Esophagus (tissue), 2 donors: ENCODE data around the gene KCNJ11. TPM values are rescaled to one million over a fixed set of nuclear protein-coding genes. Genes with fewer than 3 reads are reported as not detected.

ENCODE experiments used
- H3K27ac ChIP-seq, 2 donors: one replicate each; pipeline ENCODE4 v1.5.1; 2013; ENCODE audit warnings: low read depth in 2 of 2, mild to moderate bottlenecking in 2 of 2, inconsistent platforms in 1 of 2, low read length in 1 of 2, moderate library complexity in 1 of 2
- H3K27me3 ChIP-seq, 2 donors: one replicate each; pipeline ENCODE4 v1.6.1; 2013; ENCODE audit warnings: low read length in 2 of 2, control low read depth in 1 of 2, mild to moderate bottlenecking in 1 of 2; ENCODE audit not compliant: insufficient read depth in 2 of 2, control insufficient read depth in 1 of 2
- H3K36me3 ChIP-seq, 2 donors: one replicate each; pipeline ENCODE4 v1.6.1; 2013; ENCODE audit warnings: low read length in 1 of 2; ENCODE audit not compliant: control insufficient read depth in 2 of 2, insufficient read depth in 2 of 2
- H3K4me1 ChIP-seq, 2 donors: one replicate each; pipeline ENCODE4 v1.6.1; 2013; ENCODE audit warnings: low read length in 1 of 2; ENCODE audit not compliant: control insufficient read depth in 2 of 2, insufficient read depth in 2 of 2
- H3K4me3 ChIP-seq, 2 donors: one replicate each; pipeline ENCODE4 v1.5.1; 2013; ENCODE audit warnings: low read length in 2 of 2, mild to moderate bottlenecking in 2 of 2, low read depth in 1 of 2, moderate library complexity in 1 of 2
- H3K9me3 ChIP-seq, 2 donors: one replicate each; pipeline ENCODE4 v1.6.1; 2013; ENCODE audit warnings: mild to moderate bottlenecking in 2 of 2, low read depth in 1 of 2, low read length in 1 of 2, moderate library complexity in 1 of 2; ENCODE audit not compliant: control insufficient read depth in 2 of 2, insufficient read depth in 1 of 2
- WGBS, 2 donors: extraction: QIAGEN DNeasy Blood & Tissue Kit; methylation state at CpG; one replicate each; pipeline ENCODE4 v1.1.7; 2013; 5-methylcytosine and 5-hydroxymethylcytosine counted together
- polyA plus RNA-seq, 2 donors: library from polyadenylated mRNA; stranded (reverse); fragments of 200-250 nt; gene quantifications; one replicate each; pipeline ENCODE4 v1.2.3, GENCODE V29; 2013
- donor health status: healthy with polysubstance abuse.
- donor health status: Bipolar disorder and iron deficiency.

KCNJ11 gene
- polyA plus RNA-seq, 2 donors, result 0.67 to 0.71 TPM

GRCh38 chr11:17371614-17372013 lies 16.8 kb downstream of the KCNJ11 start:
- Histone ChIP-seq H3K27me3 (no peaks in the 10 kb centered on the region), H3K36me3 (peaks cover 3 to 21% of the 10 kb centered on the region in 2 donors), H3K27ac (no peak overlapping the region), H3K9me3 (peaks cover 7 to 37% of the 10 kb centered on the region in 2 donors), H3K4me3 (no peak overlapping the region), H3K4me1 (peaks cover 0 to 3% of the 10 kb centered on the region in 2 donors)
- 59 to 66% methylated on average over 3 of the region's 3 CpGs for WGBS, 2 donors

GRCh38 chr11:17369684-17370243 lies 18.7 kb downstream of the KCNJ11 start:
- Histone ChIP-seq H3K27ac (no peak overlapping the region), H3K27me3 (no peaks in the 10 kb centered on the region), H3K4me3 (no peak overlapping the region), H3K4me1 (peaks cover 0 to 3% of the 10 kb centered on the region in 2 donors), H3K36me3 (peaks cover 3 to 21% of the 10 kb centered on the region in 2 donors), H3K9me3 (peaks cover 7 to 37% of the 10 kb centered on the region in 2 donors)
- 79 to 80% methylated on average over 2 of the region's 2 CpGs for whole genome bisulfite sequencing, 2 donors

GRCh38 chr11:17369094-17369493 lies 19.4 kb downstream of the KCNJ11 start:
- peaks cover 7 to 37% of the 10 kb centered on the region in 2 donors for H3K9me3 ChIP-seq
- peaks cover 3 to 21% of the 10 kb centered on the region in 2 donors for H3K36me3 ChIP-seq
- H3K4me1 ChIP-seq, result peaks cover 0 to 3% of the 10 kb centered on the region in 2 donors

GRCh38 chr11:17368551-17368950 lies 19.9 kb downstream of the KCNJ11 start:
- peaks cover 7 to 34% of the 10 kb centered on the region in 2 donors for H3K9me3 ChIP-seq
- WGBS, 2 donors, result 89 to 94% methylated on average over 3 of the region's 3 CpGs
- peaks cover 0 to 3% of the 10 kb centered on the region in 2 donors for H3K4me1 ChIP-seq

More at GRCh38 chr11:17369094-17369493, 19.4 kb downstream of the KCNJ11 start:
- Histone ChIP-seq H3K27ac (no peak overlapping the region), H3K27me3 (no peaks in the 10 kb centered on the region), H3K4me3 (no peak overlapping the region)

GRCh38 chr11:17366495-17366894 lies 22.0 kb downstream of the KCNJ11 start:
- 63 to 81% methylated on average over 1 of the region's 1 CpG for WGBS, 2 donors

More at GRCh38 chr11:17368551-17368950, 19.9 kb downstream of the KCNJ11 start:
- no peak overlapping the region for H3K27ac ChIP-seq
- no peak overlapping the region for H3K4me3 ChIP-seq
- peaks cover 3 to 21% of the 10 kb centered on the region in 2 donors for H3K36me3 ChIP-seq
- no peaks in the 10 kb centered on the region for H3K27me3 ChIP-seq

GRCh38 chr11:17354601-17354991 lies 33.9 kb downstream of the KCNJ11 start:
- Histone ChIP-seq H3K4me1 (no peaks in the 10 kb centered on the region), H3K27ac (no peak overlapping the region), H3K27me3 (no peaks in the 10 kb centered on the region), H3K36me3 (no peaks in the 10 kb centered on the region), H3K4me3 (no peak overlapping the region), H3K9me3 (no peaks in the 10 kb centered on the region)
- 46 to 56% methylated on average over 3 of the region's 3 CpGs for WGBS, 2 donors

More at GRCh38 chr11:17366495-17366894, 22.0 kb downstream of the KCNJ11 start:
- Histone ChIP-seq H3K36me3 (peaks cover 3 to 16% of the 10 kb centered on the region in 2 donors), H3K4me3 (no peak overlapping the region), H3K4me1 (peaks cover 0 to 3% of the 10 kb centered on the region in 2 donors), H3K9me3 (peaks cover under 1 to 20% of the 10 kb centered on the region in 2 donors), H3K27ac (no peak overlapping the region), H3K27me3 (no peaks in the 10 kb centered on the region)

- peak overlapping the region; percentile 70 to 85 for H3K27ac ChIP-seq
- H3K4me1 ChIP-seq, result no peaks in the 10 kb centered on the region
- H3K4me3 ChIP-seq, result peak overlapping the region; percentile 55 to 63
- no peaks in the 10 kb centered on the region for H3K9me3 ChIP-seq
- H3K36me3 ChIP-seq, result no peaks in the 10 kb centered on the region
- 9% methylated on average over 15 of the region's 15 CpGs for WGBS, 2 donors
- no peaks in the 10 kb centered on the region for H3K27me3 ChIP-seq
Observed at GRCh38 chr11:17353821-17354600, 34.4 kb downstream of the KCNJ11 start.

- no peaks in the 10 kb centered on the region for H3K4me1 ChIP-seq
- H3K27me3 ChIP-seq, result no peaks in the 10 kb centered on the region
- H3K27ac ChIP-seq, result peak overlapping the region; percentile 70 to 85
- no peaks in the 10 kb centered on the region for H3K36me3 ChIP-seq
- no peaks in the 10 kb centered on the region for H3K9me3 ChIP-seq
- peak overlapping the region; percentile 55 to 63 for H3K4me3 ChIP-seq
- 1% methylated on average over 64 to 69 of the region's 69 CpGs for WGBS, 2 donors
Observed at GRCh38 chr11:17352950-17353820, 35.3 kb downstream of the KCNJ11 start.

GRCh38 chr11:17351510-17352176 lies 36.8 kb downstream of the KCNJ11 start, which contains the start of gene NCR3LG1:
Gene NCR3LG1 (plus strand): TSS chr11:17351800. CDS start chr11:17351970, 170 bp downstream.
- Histone ChIP-seq H3K4me3 (peak within 1 kb of the TSS; percentile 51 to 55), H3K27ac (peak within 1 kb of the TSS; percentile 30 to 40), H3K9me3 (no peaks in the 10 kb centered on the region), H3K27me3 (no peaks in the 10 kb centered on the region), H3K4me1 (no peaks in the 10 kb centered on the region), H3K36me3 (no peaks in the 10 kb centered on the region)
- 1 to 2% methylated on average over 61 of the region's 61 CpGs for WGBS, 2 donors
